Myocyte (in vitro differentiated cells): ENCODE data around the gene FGF12. TPM values are rescaled to one million over a fixed set of nuclear protein-coding genes. Genes with fewer than 3 reads are reported as not detected.

Experiments
- DNase-seq: peaks from one replicate; pipeline ENCODE4 v3.0.0-alpha.2; 2012; ENCODE audit warnings: low read depth
- total RNA-seq: library from RNA; depleted of rRNA; stranded (reverse); fragments of >200 nt; gene quantifications from 2 replicates; pipeline ENCODE4 v1.2.3, GENCODE V29; 2014

FGF12 gene
- total RNA-seq, 1 donor from 2014 or later = 0.64 TPM

DNA sequence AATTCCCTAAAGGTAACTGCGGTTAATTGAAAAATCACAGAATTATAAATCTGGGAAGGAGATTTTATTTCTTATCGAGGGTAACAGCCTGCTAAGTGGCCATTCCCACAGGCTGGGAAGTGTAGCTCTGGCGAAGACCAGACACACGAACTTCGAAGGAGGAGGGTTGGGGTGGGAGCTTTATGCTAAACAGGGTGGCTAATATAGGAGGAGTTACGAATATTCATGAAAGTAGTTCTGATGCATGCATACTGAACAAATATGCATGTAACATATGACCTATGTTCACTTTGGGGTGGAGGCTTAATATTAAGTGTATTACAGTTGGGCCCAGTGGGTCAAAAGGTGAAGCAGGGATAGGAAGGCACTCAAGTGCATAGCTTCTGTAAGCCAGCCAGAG is 221.6 kb downstream of the FGF12 start:
- DNase-seq = no peak

DNA sequence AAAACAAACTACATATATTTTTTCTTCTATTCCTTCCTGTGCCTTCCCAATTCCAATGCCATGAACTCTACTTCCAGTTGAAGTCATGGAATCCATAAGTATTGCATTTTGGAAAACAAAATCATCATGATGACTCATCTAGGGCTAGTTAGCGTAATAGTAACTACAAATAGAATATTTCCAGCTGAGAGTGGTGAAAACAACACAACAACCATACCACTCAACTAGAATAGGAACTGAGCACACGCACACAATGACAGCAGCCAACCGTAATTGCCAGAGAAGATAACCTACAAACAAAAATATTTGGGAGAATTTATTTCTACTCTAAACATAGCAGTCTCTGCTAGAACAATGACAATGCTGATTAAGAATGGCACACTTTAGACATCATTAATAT is 225.9 kb downstream of the FGF12 start:
- no peak for DNase-seq

GRCh38 chr3:192496905-192497587 is 230.3 kb downstream of the FGF12 start:
- no peak for DNase-seq

DNA sequence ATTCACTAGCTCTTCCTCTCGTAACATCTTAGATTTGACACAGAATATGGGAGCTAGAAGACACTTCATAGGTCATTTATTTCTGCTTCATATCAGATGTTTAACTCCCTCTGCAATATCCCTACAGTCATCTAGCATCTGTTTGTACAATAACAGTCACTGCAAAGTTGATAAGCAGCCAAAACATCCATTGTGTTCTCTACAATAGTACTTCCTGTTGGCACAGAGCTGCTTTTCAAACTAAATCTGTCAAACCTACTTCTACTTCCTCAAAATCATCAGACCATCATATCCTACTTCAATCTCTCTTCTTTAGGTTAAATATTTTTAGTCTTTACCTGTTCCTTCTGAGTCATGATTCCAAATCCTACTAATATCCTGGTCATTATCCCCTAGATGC is 233.2 kb downstream of the FGF12 start:
- DNase-seq = no peak

DNA sequence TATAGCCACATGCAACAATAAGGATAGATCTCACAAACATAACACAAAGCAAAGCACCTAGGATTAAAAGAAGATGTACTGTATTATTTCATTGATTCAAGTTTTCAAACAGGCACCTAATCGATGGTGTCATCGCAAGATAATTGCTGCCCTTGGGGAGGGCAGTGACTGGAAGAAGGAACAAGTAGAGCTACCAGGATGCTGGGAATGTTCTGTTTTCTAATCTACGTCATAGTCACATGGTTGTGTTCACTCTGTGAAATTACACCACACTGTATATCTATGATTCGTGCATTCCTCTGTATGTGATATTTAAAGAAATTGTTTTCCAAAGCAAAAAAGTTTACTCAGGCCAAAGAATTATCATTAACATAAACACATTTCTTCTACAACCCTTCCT is 236.6 kb downstream of the FGF12 start:
- DNase-seq = no peak

- DNase-seq = no peak
Measured at GRCh38 chr3:192489579-192489978, 237.8 kb downstream of the FGF12 start.

DNA sequence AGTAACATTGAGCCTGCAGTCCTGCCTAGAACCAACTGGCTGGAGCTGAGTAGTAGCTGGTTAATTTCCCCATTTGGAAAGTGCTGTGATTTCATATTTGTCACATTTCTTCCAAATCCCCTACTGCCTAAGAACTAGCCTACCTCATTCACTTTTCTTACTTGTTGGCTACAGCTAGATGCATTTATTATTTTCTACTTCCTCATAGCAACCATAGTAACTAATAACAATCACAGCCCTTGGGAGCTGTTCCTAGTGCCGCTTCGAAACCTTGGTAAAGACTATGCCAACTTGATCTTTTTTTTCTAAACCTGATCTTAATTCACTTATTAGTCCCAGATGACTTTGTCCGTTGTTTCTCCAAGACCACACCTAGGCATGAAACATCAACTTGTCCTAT is 240.3 kb downstream of the FGF12 start:
- DNase-seq = no peak

DNA sequence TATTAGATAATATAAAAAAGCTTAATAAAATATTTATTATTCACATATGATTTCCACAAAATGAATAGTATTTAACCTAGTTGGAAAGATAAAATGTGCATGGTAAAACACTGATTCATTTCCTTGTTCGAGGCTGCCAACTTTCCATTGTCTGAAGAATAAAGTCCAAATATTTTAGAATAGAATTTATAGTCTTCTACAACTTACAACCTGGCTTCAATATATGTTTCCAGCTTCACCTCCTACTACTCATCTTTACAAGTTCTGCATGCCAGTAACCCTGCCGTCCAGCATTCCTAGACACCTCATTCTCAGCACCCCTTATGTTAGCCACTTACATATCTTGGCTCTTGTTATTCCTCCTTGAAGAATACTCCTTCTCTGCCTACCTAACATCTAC is 244.5 kb downstream of the FGF12 start:
- DNase-seq = no peak

DNA sequence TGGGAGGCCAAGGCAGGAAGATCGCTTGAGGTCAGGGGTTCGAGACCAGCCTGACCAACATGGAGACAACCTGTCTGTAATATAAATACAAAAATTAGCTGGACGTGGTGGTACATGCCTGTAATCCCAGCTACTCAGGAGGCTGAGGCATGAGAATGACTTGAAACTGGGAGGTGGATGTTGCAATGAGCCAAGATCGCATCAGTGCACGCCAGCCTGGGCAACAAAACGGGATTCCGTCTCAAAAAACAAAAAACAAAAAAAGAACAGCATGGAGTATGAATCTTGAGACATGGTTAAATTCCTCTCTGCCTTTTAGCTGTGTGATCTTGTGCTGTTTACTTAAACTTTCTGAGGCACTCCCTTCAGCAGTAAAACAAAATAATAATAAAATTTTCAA is 244.9 kb downstream of the FGF12 start:
- no peak for DNase-seq

DNA sequence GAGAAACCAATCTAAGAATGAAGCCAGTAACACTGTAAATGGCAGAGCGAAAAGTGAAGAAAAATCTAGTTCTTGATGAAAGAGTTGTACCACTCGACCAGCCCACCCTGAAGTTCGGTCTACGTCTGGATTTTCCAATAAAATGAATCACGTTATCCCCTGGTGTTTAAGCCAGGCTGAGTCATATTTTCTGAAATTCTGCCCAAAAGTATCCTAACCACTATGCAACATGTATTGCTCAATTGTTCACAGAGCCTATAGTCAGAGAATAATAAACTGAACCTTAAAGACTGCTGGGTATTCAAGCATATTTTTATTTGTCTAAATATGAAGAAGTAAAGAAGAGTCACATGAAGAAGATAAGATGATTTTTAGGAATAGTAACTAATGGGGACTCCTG is 245.7 kb downstream of the FGF12 start:
- no peak for DNase-seq

DNA sequence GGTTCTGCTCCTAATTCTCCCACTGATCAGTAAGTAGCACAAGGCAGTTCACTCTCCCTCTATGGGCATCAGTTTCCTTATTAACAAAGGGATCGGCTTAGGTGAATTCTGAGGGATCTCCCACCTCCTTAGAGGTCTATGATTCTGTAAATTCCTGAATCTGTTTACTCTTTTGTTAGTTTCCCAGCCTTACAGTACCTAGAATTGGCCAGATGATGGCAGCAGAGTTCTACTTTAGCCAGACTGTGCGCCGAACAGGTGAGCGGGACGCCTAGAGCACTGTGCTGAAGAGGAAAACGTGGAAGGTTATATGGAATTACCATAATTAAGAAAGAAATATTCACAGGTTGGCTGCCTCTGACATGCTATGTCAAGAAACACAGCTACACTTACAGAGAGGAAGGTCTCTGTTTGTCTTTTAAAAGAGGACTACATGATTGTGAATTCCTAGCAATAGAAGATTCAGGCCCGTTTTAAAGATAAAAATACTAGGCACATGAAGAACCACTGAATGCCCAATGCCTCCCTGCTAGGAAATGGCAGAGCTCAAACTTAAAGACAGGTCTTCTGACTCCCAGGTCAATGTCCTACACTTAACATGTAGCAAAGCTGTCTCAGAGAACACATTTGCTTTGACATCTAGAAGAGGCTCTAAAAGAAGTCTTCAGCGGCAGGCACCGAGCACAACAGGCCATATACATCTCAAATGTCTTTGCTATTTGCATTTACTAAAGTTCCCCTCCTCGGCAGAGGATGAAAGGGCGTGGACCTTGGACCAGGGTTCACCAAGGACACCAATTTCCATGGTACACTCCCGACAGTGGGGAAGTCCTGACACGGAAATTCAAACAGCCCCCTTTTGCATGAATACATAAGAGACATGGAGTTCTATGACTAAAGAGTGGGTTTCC is 259.9 kb downstream of the FGF12 start:
- peak; percentile 61 for DNase-seq

DNA sequence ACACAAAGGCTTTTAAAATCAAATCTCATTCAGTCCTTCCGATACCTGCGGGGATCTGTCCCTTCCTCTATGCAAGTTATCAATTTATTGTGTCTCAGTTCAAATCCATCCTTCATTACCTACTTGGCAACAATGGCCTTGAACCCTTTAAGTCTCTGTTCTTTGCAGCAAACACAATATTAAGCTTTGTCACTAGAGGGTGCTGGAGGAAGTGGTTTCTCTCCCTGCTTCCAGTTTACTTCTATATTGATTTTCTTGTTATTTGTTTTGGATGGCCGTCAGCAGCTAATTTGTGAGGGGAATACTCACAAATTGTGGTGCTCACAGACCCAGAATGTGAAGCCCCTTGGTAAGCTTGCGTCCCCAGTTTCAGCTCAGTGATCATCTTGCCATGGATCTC is 278.3 kb downstream of the FGF12 start:
- no peak for DNase-seq

- peak; percentile 21 for DNase-seq
Measured at GRCh38 chr3:192445770-192446644, 281.3 kb downstream of the FGF12 start.

DNA sequence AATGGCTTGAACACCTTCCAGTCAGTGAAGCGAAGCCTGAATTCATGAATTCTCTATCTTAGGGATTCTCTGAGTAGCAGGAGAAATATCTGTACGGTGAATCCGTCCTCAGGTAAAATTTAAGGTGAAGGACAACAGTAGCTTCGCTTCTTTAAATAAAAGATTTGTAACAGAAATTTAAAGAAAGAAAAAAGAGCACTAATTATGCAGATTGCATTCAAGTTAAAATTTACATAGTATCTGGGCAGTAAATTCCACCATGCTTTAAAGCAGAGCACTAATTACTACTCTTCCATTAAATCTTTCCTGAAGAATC is 282.6 kb downstream of the FGF12 start:
- no peak for DNase-seq

DNA sequence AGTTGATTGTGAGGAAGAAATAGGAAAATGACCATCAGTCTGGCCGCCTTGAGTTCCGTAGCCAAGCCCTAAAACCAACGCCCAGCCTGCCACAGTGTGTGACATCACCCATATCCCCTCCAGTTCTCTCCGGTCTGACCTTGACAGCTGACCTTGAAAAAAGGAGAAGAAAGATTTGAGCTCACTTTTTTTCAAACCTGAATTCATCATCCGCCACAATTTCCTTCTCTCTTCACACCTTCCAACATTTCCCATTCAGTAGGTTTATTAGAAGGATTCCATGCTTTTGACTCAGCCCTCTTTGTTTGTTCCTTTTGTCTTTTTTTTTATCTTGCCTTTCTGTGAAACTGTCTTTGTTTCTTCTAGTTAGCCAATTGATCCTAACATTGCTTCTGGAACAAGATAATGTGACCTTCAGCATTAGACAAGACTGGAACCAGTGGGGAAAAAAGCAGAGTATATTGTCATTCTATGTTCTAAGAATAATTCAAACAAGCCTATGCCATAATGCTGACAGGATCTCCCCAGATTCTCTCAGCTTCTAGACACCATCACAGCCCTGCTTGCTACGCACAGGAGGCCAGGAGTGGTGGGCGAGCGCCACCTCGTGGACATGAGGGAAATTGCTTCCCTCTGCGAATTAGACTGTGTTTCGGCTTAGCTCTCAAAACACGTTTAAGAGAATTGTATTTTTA is 283.1 kb downstream of the FGF12 start:
- DNase-seq = peak; percentile 71

DNA sequence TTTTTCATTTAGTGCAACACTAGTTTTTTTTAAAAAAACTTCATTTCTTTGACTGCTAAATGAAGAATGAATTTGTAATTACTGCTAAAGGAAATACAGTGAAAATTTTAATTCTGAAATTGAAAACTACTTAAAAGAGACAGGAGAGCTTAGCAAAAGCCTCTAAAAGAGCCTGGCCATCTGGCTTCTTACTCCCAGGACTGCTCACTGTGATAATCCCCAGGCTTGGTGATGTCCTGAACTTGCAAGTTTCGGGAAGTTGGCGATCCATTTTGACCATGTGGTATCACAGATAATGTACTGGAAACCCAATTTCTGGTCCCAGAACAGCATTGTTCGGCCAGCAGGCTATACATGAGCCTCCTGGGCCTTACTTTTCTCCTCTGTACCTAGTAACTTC is 292.1 kb downstream of the FGF12 start:
- no peak for DNase-seq

- DNase-seq = no peak
Measured at GRCh38 chr3:192434186-192434585, 293.2 kb downstream of the FGF12 start.

- no peak for DNase-seq
Measured at GRCh38 chr3:192433704-192434103, 293.6 kb downstream of the FGF12 start.

DNA sequence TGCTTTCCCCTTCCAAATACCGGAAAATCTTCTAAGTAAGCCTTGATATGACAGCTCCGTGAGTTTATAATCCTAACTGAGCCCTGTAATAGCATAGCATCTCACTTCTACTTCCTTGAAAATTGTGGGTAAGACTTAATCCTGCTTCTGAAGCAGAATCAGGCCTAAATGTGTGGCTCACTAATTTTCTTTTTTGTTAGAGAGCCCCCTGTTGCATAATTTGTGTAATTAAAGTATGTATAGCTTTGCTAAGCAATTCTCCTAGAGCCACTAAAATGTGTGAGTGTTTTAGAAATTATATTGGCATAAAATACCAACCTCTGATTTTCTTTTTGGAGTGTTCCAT is 304.4 kb downstream of the FGF12 start:
- DNase-seq = peak; percentile 29

DNA sequence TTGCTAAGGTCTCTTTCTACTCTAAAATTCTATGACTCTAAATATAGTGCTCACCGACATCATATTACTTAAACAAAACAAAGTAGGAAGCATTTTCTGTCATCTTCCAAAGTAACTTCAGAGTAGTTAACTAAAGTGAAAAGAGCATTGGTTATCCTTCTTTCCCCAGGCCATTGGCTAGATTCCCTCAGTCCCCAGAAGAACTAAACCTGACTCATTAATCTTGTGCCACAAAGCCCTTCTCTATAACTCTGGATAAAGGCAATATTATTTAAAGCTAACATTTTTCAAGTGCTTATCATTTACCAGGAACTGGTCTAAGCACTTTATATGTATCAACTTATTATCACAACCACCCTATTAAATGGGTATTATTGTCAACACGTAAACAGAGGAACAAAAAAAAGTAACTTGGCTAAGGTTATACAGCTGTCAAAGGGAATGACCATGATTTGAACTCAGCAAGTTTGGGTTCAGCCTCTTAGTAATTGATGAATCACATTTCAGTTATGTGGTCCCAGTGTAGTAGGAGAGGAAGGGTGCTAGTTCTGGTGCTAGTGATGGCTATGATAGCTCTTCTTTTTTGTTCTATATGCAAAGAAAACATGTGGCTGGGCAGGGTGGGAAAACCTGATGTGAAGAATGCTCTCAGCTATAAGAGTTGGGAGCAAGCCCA is 304.9 kb downstream of the FGF12 start:
- no peak for DNase-seq

- no peak for DNase-seq
Measured at GRCh38 chr3:192419312-192419711, 308.0 kb downstream of the FGF12 start.
